Progenitor cell of endocrine pancreas (in vitro differentiated cells): ENCODE measurements around the gene F8. TPM values are rescaled to one million over a fixed set of nuclear protein-coding genes. Genes with fewer than 3 reads are reported as not detected.

ENCODE experiments used
- DNase-seq: peaks from one replicate; pipeline ENCODE4 v3.0.0; 2021; ENCODE audit warnings: low spot score; ENCODE audit not compliant: unreplicated experiment
- H3K27ac Mint-ChIP-seq: 2 replicates; pipeline ENCODE4 v1.8.0; 2021; ENCODE audit warnings: mild to moderate bottlenecking, moderate library complexity, mixed read lengths
- H3K27me3 Mint-ChIP-seq: 2 replicates; pipeline ENCODE4 v1.8.0; 2021; ENCODE audit warnings: mixed read lengths
- H3K36me3 Mint-ChIP-seq: 2 replicates; pipeline ENCODE4 v1.8.0; 2022; ENCODE audit warnings: mixed read lengths; ENCODE audit not compliant: insufficient read depth
- H3K4me1 Mint-ChIP-seq: 2 replicates; pipeline ENCODE4 v1.8.0; 2021; ENCODE audit warnings: low read depth, mixed read lengths
- H3K4me3 Mint-ChIP-seq: 2 replicates; pipeline ENCODE4 v1.8.0; 2021; ENCODE audit warnings: low read depth, mild to moderate bottlenecking, moderate library complexity, mixed read lengths
- H3K9me3 Mint-ChIP-seq: 2 replicates; pipeline ENCODE4 v1.8.0; 2021; ENCODE audit warnings: low read depth, mixed read lengths
- CTCF ChIP-seq: fragments of 200-600 bp; sonication (generic); IDR thresholded peaks from one replicate; pipeline ENCODE4 v1.5.0; 2021; ENCODE audit warnings: antibody characterized with exemption, mild to moderate bottlenecking; ENCODE audit not compliant: unreplicated experiment
- total RNA-seq: library from RNA; stranded (reverse); gene quantifications from 2 replicates; pipeline ENCODE4 v1.2.1, GENCODE V29; 2021

Gene F8
- total RNA-seq, 1 donor from 2014 or later = 3.4 TPM

GRCh38 chrX:155056471-155056870 lies 33.9 kb upstream of the F8 start:
- peaks cover 10% of the 10 kb centered on the region for H3K9me3 Mint-ChIP-seq
- H3K36me3 Mint-ChIP-seq = peaks cover 3% of the 10 kb centered on the region
- H3K27me3 Mint-ChIP-seq = no peaks in the 10 kb centered on the region
- no peaks in the 10 kb centered on the region for H3K4me1 Mint-ChIP-seq
- no peak overlapping the region for H3K4me3 Mint-ChIP-seq
- TF ChIP-seq CTCF = no peak
- H3K27ac Mint-ChIP-seq = no peak overlapping the region
- DNase-seq = no peak

DNA sequence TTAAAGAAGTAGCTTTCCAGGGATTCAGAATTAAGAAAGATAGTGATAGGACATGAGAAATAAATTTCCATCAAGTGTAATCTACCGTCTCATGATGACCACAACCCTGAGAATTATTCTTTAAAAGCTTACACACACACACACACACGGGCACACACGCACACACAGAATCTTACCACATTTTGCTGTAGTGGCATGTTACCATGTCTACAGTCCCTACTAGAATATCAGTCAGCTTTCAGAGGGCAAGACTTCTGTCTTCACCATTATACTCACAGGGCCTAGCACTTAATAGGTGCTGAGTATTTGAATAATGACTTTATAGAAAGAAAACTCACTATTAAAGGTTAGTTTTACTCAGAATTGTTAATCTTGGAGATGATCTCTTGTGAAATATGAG lies 33.0 kb upstream of the F8 start:
- TF ChIP-seq CTCF = no peak
- peaks cover 3% of the 10 kb centered on the region for H3K36me3 Mint-ChIP-seq
- no peak for DNase-seq
- H3K27me3 Mint-ChIP-seq = no peaks in the 10 kb centered on the region
- H3K4me3 Mint-ChIP-seq = no peak overlapping the region
- no peaks in the 10 kb centered on the region for H3K4me1 Mint-ChIP-seq
- H3K27ac Mint-ChIP-seq = no peak overlapping the region
- H3K9me3 Mint-ChIP-seq = peaks cover 11% of the 10 kb centered on the region

DNA sequence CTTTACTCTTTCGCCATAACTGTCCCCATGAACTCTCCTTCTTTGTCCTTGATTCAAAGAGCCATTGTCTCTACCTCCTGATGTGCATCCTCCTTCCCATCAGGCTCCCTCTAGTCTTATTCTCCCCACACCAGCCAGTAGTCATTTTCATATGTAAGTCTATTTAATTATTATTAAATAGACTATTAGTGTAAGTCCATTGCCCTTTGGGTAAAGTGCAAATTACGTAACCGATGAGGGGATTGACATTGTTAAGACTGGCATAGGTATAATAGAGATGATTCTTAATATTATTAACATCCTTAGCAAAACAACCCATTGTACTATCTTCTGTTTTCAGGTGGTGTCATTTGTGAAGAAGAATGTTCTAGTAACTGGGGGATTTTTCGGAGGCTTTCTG lies 31.7 kb upstream of the F8 start:
- no peak overlapping the region for H3K4me3 Mint-ChIP-seq
- no peaks in the 10 kb centered on the region for H3K4me1 Mint-ChIP-seq
- peaks cover 11% of the 10 kb centered on the region for H3K9me3 Mint-ChIP-seq
- no peak for TF ChIP-seq CTCF
- no peak for DNase-seq
- no peak overlapping the region for H3K27ac Mint-ChIP-seq
- peaks cover 3% of the 10 kb centered on the region for H3K36me3 Mint-ChIP-seq
- no peaks in the 10 kb centered on the region for H3K27me3 Mint-ChIP-seq

DNA sequence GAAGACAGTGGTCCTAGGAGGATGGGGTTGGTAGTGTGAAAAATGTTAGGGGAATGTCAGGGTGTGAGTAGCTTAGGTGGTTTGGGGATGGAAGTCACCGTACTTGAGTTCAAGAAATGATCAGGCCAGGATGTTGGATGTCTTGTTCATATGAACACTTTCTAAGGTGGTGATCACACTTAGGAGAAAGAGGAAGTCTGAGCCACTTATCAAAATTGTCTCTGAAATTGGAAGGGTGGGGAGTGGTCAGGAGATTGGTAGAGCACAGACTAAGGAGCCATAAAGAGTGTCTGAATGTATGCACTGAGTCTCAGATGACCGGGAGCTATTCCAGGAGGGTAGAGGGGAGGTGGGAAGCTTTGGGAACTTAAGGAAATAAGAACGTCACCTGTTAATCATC lies 31.1 kb upstream of the F8 start:
- no peak overlapping the region for H3K27ac Mint-ChIP-seq
- peaks cover 5% of the 10 kb centered on the region for H3K36me3 Mint-ChIP-seq
- H3K4me3 Mint-ChIP-seq = no peak overlapping the region
- TF ChIP-seq CTCF = no peak
- H3K27me3 Mint-ChIP-seq = no peaks in the 10 kb centered on the region
- H3K9me3 Mint-ChIP-seq = peaks cover 11% of the 10 kb centered on the region
- H3K4me1 Mint-ChIP-seq = no peaks in the 10 kb centered on the region
- no peak for DNase-seq

GRCh38 chrX:155052738-155053498 lies 30.4 kb upstream of the F8 start:
- peaks cover 11% of the 10 kb centered on the region for H3K9me3 Mint-ChIP-seq
- H3K4me1 Mint-ChIP-seq = no peaks in the 10 kb centered on the region
- no peak for DNase-seq
- peaks cover 5% of the 10 kb centered on the region for H3K36me3 Mint-ChIP-seq
- no peaks in the 10 kb centered on the region for H3K27me3 Mint-ChIP-seq
- no peak for TF ChIP-seq CTCF
- no peak overlapping the region for H3K27ac Mint-ChIP-seq
- no peak overlapping the region for H3K4me3 Mint-ChIP-seq
